Endothelial cell (in vitro differentiated cells): ENCODE results near the gene IGFBP2. TPM values are rescaled to one million over a fixed set of nuclear protein-coding genes. Genes with fewer than 3 reads are reported as not detected.
"Not testable (repeated sequence)": the region's sequence is repeated elsewhere in the genome, so short reads cannot be mapped to it uniquely, and the experiment has no call there.

Experiments used
- DNase-seq: peaks from one replicate; pipeline ENCODE4 v3.0.0; 2021; ENCODE audit warnings: low spot score
- H3K27ac Mint-ChIP-seq: one replicate; pipeline ENCODE4 v1.8.0; 2021; ENCODE audit warnings: mixed read lengths, inconsistent platforms; ENCODE audit not compliant: unreplicated experiment
- H3K27me3 Mint-ChIP-seq: one replicate; pipeline ENCODE4 v1.8.0; 2021; ENCODE audit warnings: mild to moderate bottlenecking, moderate library complexity, mixed read lengths, inconsistent platforms; ENCODE audit not compliant: unreplicated experiment
- H3K36me3 Mint-ChIP-seq: one replicate; pipeline ENCODE4 v1.8.0; 2021; ENCODE audit warnings: mild to moderate bottlenecking, low read depth, mixed read lengths, inconsistent platforms; ENCODE audit not compliant: unreplicated experiment
- H3K4me1 Mint-ChIP-seq: one replicate; pipeline ENCODE4 v1.8.0; 2021; ENCODE audit warnings: mild to moderate bottlenecking, mixed read lengths, inconsistent platforms; ENCODE audit not compliant: unreplicated experiment
- H3K4me3 Mint-ChIP-seq: one replicate; pipeline ENCODE4 v1.8.0; 2021; ENCODE audit warnings: mild to moderate bottlenecking, mixed read lengths, inconsistent platforms; ENCODE audit not compliant: unreplicated experiment
- H3K9me3 Mint-ChIP-seq: one replicate; pipeline ENCODE4 v1.8.0; 2021; ENCODE audit warnings: mixed read lengths, inconsistent platforms; ENCODE audit not compliant: unreplicated experiment
- CTCF ChIP-seq: fragments of 200-600 bp; sonication (generic); IDR thresholded peaks from one replicate; pipeline ENCODE4 v1.5.0; 2021; ENCODE audit warnings: antibody characterized with exemption; ENCODE audit not compliant: unreplicated experiment
- total RNA-seq: library from RNA; stranded (reverse); fragmentation: NEBNext Ultra II Directional; extraction: Animal tissue kit (Norgen Biotek cat#: 25700); gene quantifications from one replicate; pipeline ENCODE4 v1.2.1, GENCODE V29; 2021; ENCODE audit not compliant: unreplicated experiment

The IGFBP2 gene
- total RNA-seq, 1 donor from 2014 or later = 1,170 TPM

DNA sequence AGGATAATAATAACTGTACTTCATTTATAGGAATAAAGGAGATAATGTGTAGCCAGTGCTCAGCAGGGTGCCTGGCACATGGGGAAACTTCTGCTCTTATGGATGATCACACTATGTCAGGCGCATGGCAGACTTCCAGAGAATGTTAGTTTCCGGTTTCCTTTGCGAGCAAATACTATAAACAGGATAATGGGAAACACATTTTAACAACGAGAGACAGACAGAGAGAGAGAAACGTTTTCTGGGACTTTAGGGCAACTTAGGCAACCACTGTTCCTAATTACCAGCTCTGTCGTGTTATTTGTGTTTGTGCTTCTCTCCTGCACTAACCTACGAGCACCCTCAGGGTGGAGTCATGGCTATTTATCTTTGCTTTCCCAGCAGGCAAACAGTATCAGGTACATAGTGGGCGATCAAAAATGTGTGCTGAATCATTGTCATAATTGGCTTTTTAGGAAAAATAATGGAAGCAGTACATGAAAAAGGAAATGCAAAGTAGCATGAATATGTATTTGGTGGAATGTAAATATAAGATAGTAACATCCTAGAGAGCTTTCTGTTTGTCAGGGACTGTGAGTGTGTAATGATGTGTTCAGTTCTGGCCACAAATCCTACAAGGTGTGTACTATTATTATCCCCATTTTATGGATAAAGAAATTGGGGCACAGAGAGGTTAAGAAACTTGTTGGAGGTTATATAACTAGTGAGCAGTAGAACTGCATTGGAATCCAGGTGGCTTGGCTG is 36.8 kb upstream of the IGFBP2 start:
- Mint-ChIP-seq H3K27me3 (no peaks in the 10 kb centered on the region), H3K4me3 (no peak overlapping the region), H3K27ac (no peak overlapping the region), H3K36me3 (no peaks in the 10 kb centered on the region), H3K4me1 (peaks cover 6% of the 10 kb centered on the region), H3K9me3 (no peaks in the 10 kb centered on the region)
- no peak for TF ChIP-seq CTCF
- DNase-seq = no peak

DNA sequence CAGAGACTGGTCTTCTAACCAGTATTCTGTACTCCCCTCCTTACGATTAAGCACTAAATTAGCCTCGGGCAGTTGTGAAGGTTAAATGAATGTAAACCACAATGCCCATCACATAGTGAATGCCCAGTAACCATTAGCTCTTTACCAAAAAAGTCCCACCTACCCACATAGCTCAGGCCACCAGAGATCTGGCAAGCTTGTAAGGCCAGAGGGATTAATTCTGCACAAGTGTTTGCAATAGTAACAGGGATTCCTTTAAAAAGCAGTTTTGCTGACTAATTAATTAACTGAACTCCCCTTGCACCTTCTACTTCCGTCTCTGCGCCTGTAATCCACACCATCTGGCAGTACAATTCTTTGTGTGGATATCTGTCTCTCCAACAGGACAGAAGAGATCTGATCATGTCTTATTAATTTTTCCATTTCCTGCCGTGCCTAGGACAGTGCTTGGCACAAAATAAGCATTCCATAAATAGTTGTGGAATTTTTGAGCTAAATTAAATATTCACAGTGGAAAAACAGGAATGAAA is 36.2 kb upstream of the IGFBP2 start:
- DNase-seq = no peak
- H3K27ac Mint-ChIP-seq = no peak overlapping the region

DNA sequence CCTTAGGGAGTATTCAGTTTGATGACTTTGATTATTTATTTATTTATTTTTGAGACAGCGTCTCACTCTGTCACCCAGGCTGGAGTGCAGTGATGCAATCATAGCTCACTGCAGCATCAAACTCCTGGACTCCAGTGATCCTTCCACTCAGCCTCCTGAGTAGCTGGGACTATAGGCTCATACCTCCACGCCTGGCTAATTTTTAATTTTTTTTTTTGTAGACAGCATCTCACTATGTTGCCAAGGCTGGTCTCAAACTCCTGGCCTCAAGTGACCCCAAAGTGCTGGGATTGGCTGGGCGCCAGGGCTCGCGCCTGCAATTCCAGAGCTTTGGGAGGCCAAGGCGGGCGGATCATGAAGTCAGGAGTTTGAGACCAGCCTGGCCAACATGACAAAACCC is 35.4 kb upstream of the IGFBP2 start:
- H3K4me1 Mint-ChIP-seq = peaks cover 15% of the 10 kb centered on the region
- not testable (repeated sequence) for H3K4me3 Mint-ChIP-seq, H3K27ac Mint-ChIP-seq, H3K36me3 Mint-ChIP-seq, H3K27me3 Mint-ChIP-seq, H3K9me3 Mint-ChIP-seq, DNase-seq

More for the DNA sequence above, 36.2 kb upstream of the IGFBP2 start:
- no peak for TF ChIP-seq CTCF
- Mint-ChIP-seq H3K36me3 (no peaks in the 10 kb centered on the region), H3K4me3 (no peak overlapping the region), H3K27me3 (no peaks in the 10 kb centered on the region), H3K9me3 (no peaks in the 10 kb centered on the region), H3K4me1 (peaks cover 8% of the 10 kb centered on the region)

GRCh38 chr2:216601632-216602409 is 31.4 kb upstream of the IGFBP2 start:
- no peaks in the 10 kb centered on the region for H3K36me3 Mint-ChIP-seq
- no peak overlapping the region for H3K4me3 Mint-ChIP-seq
- no peak overlapping the region for H3K27ac Mint-ChIP-seq
- TF ChIP-seq CTCF = no peak
- peaks cover 4% of the 10 kb centered on the region for H3K27me3 Mint-ChIP-seq
- no peaks in the 10 kb centered on the region for H3K9me3 Mint-ChIP-seq
- DNase-seq = no peak
- peaks cover 21% of the 10 kb centered on the region for H3K4me1 Mint-ChIP-seq

DNA sequence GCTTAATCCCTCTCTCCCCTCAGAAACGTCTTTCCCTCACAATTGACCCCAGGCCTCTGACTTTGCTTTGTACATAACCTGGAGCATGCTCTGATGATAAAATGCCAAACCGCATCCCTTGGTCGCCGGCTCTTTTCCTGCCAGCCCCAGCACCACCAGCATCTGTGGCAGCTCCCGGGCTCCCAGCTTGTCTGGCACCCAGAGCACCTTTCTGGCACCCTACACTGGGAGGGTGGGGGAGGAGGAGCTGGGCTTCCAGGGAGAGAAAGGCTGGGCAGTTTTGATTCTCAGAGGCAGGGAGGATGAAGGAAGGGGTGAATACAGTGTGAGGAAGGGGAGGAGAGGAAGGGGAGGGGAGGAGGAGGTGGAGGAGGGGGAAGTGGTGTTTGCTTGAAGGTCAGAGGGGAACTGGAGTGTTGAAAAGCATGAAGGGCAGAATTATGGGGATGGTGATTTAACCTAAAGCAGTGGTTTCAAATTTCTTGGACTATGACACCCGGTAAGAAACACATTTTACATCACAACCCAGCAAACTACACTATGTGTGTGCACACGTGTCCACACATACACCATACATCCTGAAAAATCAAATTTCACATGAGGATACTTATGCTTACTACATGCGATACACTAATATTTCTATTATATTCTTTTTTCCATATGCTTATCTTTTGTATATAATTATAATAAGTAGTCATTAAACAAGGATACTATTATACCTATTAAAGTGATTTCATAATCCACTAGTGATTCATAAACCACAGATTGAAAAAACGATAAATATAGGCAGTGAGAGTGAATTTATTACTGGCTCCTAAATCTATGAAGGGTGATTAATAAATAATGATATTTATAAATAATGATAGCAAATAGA is 30.0 kb upstream of the IGFBP2 start:
- H3K9me3 Mint-ChIP-seq = no peaks in the 10 kb centered on the region
- H3K4me3 Mint-ChIP-seq = peak overlapping the region; percentile 11
- no peaks in the 10 kb centered on the region for H3K36me3 Mint-ChIP-seq
- peaks cover 25% of the 10 kb centered on the region for H3K4me1 Mint-ChIP-seq
- DNase-seq = no peak
- no peak for TF ChIP-seq CTCF
- H3K27me3 Mint-ChIP-seq = peaks cover 5% of the 10 kb centered on the region
- no peak overlapping the region for H3K27ac Mint-ChIP-seq
